ENCODE results near the gene KIF25.

KIF25 gene

GRCh38 chr6:168016721-168017525, 19.5 kb downstream of the KIF25 start:
- DNase-seq (ENCODE audit: low read depth): peak; percentile 67
- no peak overlapping the region for H3K4me3 ChIP-seq (ENCODE audit: low read length)

GRCh38 chr6:168017629-168018028, 20.2 kb downstream of the KIF25 start:
- no peak overlapping the region for H3K4me3 ChIP-seq (ENCODE audit: low read length)
- no peak for TF ChIP-seq CTCF (IDR thresholded peaks at IDR 0.05; ENCODE audit: insufficient read depth, low read depth, low read length, missing control alignments)
- DNase-seq (ENCODE audit: low read depth): no peak

More at GRCh38 chr6:168016721-168017525, 19.5 kb downstream of the KIF25 start:
- no peak for TF ChIP-seq CTCF (IDR thresholded peaks at IDR 0.05; ENCODE audit: insufficient read depth, low read depth, low read length, missing control alignments)

- no peak for TF ChIP-seq CTCF (IDR thresholded peaks at IDR 0.05; ENCODE audit: insufficient read depth, low read depth, low read length, missing control alignments)
- DNase-seq (ENCODE audit: low read depth): no peak
- no peak overlapping the region for H3K4me3 ChIP-seq (ENCODE audit: low read length)
Observed at GRCh38 chr6:168018664-168019063, 21.2 kb downstream of the KIF25 start.

- no peak for DNase-seq (ENCODE audit: low read depth)
- TF ChIP-seq CTCF (IDR thresholded peaks at IDR 0.05; ENCODE audit: insufficient read depth, low read depth, low read length, missing control alignments): no peak
Observed at GRCh38 chr6:168020242-168020641, 22.8 kb downstream of the KIF25 start.

GRCh38 chr6:168021581-168021980, 24.1 kb downstream of the KIF25 start:
- DNase-seq (ENCODE audit: low read depth): no peak
- no peak for TF ChIP-seq CTCF (IDR thresholded peaks at IDR 0.05; ENCODE audit: insufficient read depth, low read depth, low read length, missing control alignments)
- no peak overlapping the region for H3K4me3 ChIP-seq (ENCODE audit: low read length)

More at GRCh38 chr6:168020242-168020641, 22.8 kb downstream of the KIF25 start:
- no peak overlapping the region for H3K4me3 ChIP-seq (ENCODE audit: low read length)

GRCh38 chr6:168022488-168023321, 25.2 kb downstream of the KIF25 start:
- TF ChIP-seq CTCF (IDR thresholded peaks at IDR 0.05; ENCODE audit: insufficient read depth, low read depth, low read length, missing control alignments): no peak
- H3K4me3 ChIP-seq (ENCODE audit: low read length): no peak overlapping the region
- DNase-seq (ENCODE audit: low read depth): no peak

Measured in epithelial cell of esophagus (primary cell).